ENCODE data around the gene BPIFB2. TPM values are rescaled to one million over a fixed set of nuclear protein-coding genes. Genes with fewer than 3 reads are reported as not detected.

Gene BPIFB2
- total RNA-seq, 1 donor from 2014 or later: not detected

DNA sequence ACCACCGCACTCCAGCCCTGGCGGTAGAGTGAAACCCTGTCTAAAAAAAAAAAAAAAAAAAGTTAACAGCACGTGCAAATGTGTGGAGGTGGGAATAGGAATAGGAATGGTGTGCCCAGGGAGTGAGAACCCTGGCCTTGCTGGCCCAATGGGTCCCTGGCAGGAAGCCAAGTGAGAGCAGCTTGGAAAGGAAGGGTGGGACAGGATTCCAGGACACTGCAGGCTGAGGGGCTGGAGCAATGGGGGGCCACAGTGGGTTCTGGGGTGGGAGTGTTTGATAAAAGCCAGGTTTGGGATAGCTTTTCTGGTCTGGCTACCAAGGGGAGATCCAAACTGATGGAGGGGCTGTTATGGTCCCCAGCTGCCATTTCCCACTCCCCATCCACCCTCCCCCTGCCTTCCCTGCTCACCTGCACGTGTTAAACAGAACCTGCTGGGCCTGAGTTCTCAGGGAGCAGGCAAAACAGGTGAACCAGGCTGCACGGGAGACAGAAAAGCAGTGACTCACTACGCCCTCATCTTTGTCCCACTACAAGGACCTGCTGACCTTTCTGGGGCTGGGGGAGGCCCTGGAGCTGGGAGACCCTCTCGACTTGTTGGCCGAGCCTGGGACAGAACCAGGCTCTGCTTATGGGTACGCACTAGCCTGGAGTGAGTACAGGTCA, 6.6 kb upstream of the BPIFB2 start:
- no peaks in the 10 kb centered on the region for H3K36me3 Mint-ChIP-seq (ENCODE audit: low read depth, unreplicated experiment)
- no peak for DNase-seq (ENCODE audit: low spot score)
- no peak overlapping the region for H3K27ac Mint-ChIP-seq (ENCODE audit: unreplicated experiment)
- TF ChIP-seq, protein P1, sequence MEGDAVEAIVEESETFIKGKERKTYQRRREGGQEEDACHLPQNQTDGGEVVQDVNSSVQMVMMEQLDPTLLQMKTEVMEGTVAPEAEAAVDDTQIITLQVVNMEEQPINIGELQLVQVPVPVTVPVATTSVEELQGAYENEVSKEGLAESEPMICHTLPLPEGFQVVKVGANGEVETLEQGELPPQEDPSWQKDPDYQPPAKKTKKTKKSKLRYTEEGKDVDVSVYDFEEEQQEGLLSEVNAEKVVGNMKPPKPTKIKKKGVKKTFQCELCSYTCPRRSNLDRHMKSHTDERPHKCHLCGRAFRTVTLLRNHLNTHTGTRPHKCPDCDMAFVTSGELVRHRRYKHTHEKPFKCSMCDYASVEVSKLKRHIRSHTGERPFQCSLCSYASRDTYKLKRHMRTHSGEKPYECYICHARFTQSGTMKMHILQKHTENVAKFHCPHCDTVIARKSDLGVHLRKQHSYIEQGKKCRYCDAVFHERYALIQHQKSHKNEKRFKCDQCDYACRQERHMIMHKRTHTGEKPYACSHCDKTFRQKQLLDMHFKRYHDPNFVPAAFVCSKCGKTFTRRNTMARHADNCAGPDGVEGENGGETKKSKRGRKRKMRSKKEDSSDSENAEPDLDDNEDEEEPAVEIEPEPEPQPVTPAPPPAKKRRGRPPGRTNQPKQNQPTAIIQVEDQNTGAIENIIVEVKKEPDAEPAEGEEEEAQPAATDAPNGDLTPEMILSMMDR (IDR thresholded peaks at IDR 0.05; ENCODE audit: unreplicated experiment): no peak
- H3K27me3 Mint-ChIP-seq (ENCODE audit: unreplicated experiment): peaks cover 2% of the 10 kb centered on the region
- H3K4me3 Mint-ChIP-seq (ENCODE audit: unreplicated experiment): no peak overlapping the region
- no peaks in the 10 kb centered on the region for H3K9me3 Mint-ChIP-seq (ENCODE audit: unreplicated experiment)
- H3K4me1 Mint-ChIP-seq (ENCODE audit: unreplicated experiment): no peaks in the 10 kb centered on the region

DNA sequence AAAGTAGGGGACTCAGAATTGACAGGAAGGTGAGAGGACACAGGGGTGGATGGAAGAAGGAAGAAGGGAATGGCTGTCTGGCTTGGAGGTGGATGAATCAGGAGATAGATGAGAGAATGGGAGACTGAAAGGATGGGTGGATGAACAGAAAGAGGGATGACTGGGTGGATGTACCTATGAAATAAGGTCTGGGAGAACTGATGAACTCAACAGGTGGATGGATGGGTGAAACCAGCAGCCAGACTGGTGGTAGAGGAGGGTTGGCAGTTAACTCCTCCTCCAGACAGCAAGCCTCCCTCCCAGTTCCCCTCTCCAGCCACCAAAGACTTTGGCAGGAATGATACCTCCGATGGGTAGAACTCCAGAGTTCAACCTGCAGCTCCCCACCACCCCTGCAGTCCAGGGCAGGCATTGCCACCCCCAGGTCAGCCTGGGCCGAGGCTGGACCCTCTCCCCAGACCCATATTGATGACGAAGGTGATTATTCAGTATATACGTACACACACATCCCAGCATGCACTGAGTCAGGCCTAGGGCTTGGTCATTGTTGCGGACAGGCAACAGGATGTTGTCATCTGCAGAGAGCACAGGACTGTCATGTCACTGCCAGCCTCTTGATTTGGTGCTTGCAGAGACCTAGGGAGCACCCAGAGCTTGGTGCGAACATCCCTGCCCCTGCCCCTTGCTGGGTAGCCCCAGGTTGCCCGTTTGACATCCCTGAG, 5.3 kb upstream of the BPIFB2 start:
- Mint-ChIP-seq H3K4me1 (ENCODE audit: unreplicated experiment) (no peaks in the 10 kb centered on the region), H3K4me3 (ENCODE audit: unreplicated experiment) (no peak overlapping the region), H3K36me3 (ENCODE audit: low read depth, unreplicated experiment) (peaks cover 4% of the 10 kb centered on the region), H3K27ac (ENCODE audit: unreplicated experiment) (no peak overlapping the region), H3K27me3 (ENCODE audit: unreplicated experiment) (peaks cover 4% of the 10 kb centered on the region), H3K9me3 (ENCODE audit: unreplicated experiment) (no peaks in the 10 kb centered on the region)
- DNase-seq (ENCODE audit: low spot score): no peak
- TF ChIP-seq, protein P1 (IDR thresholded peaks at IDR 0.05; ENCODE audit: unreplicated experiment): no peak

DNA sequence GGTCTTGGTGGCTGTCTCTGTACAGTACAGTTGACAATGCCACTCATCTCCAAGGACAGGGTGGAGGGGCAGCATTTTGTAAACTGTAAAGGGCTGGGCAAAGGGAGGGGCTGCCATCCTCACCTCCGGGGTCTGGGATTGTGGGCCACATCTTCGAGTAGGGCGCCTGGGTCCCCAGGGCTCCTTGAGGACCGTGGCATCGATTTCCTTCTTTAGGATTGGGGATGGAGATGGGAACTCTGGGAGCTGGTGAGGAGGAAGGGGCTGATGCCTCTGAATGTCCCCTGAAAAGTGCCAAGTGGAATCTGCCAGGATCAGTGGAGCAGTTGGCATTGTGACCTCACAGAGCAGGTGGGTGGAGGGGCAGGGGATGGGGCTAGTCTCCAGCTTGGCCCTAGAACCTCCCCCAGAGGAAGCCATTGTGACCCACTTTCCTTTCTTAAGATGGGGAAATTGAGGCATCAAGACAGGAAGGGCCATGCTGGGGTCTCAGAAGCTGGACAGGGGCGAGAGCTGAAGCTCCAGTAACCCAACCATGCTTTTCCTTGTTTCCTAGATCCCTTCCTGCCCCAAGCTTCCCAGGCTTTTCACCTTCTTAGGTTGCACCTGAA, 3.3 kb upstream of the BPIFB2 start, which contains the start of gene SUN5:
TSS of gene SUN5 (minus strand) at position 293 of the 611 bp plus-strand sequence. CDS start at position 200, 93 bp downstream.
- H3K27me3 Mint-ChIP-seq (ENCODE audit: unreplicated experiment): peaks cover 8% of the 10 kb centered on the region
- TF ChIP-seq, protein P1 (IDR thresholded peaks at IDR 0.05; ENCODE audit: unreplicated experiment): no peak
- peaks cover 4% of the 10 kb centered on the region for H3K36me3 Mint-ChIP-seq (ENCODE audit: low read depth, unreplicated experiment)
- H3K27ac Mint-ChIP-seq (ENCODE audit: unreplicated experiment): no peak within 1 kb of the TSS
- DNase-seq (ENCODE audit: low spot score): no peak
- no peak within 1 kb of the TSS for H3K4me3 Mint-ChIP-seq (ENCODE audit: unreplicated experiment)
- peaks cover 5% of the 10 kb centered on the region for H3K4me1 Mint-ChIP-seq (ENCODE audit: unreplicated experiment)
- no peaks in the 10 kb centered on the region for H3K9me3 Mint-ChIP-seq (ENCODE audit: unreplicated experiment)

DNA sequence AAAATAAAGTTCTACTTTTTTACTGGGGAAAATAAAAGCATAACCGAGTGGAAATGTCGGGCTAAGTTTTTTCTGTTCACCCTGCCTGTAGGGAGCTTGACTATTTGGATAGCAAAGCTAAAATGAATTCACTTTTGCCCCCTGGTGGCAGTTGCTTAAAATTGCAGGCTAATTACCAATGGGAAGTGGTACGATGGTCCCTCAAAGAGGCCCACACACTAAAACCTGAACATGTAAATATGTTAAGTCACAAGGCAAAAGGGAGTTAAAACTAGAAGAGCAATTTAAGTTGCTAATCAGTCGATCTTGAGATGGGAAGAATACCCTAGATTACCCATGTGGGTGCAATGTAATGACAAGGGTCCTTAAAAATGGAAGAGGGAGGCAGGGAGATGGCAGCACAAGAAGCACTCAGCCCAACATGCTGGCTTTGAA, 2.4 kb upstream of the BPIFB2 start:
- DNase-seq (ENCODE audit: low spot score): no peak
- Mint-ChIP-seq H3K36me3 (ENCODE audit: low read depth, unreplicated experiment) (peaks cover 4% of the 10 kb centered on the region), H3K27me3 (ENCODE audit: unreplicated experiment) (peaks cover 8% of the 10 kb centered on the region), H3K4me1 (ENCODE audit: unreplicated experiment) (peaks cover 6% of the 10 kb centered on the region), H3K27ac (ENCODE audit: unreplicated experiment) (no peak overlapping the region), H3K9me3 (ENCODE audit: unreplicated experiment) (no peaks in the 10 kb centered on the region), H3K4me3 (ENCODE audit: unreplicated experiment) (no peak overlapping the region)
- TF ChIP-seq, protein P1 (IDR thresholded peaks at IDR 0.05; ENCODE audit: unreplicated experiment): peak; percentile 97

All from endothelial cell (in vitro differentiated cells).